NCI-H345 (cell line): ENCODE measurements around the gene PSD.
A peak's percentile ranks its signal among the peaks of the same experiment; 100 is the strongest.

ENCODE experiments used
- DNase-seq: peaks from one replicate; lab custom pipeline; 2025; lab: John Stamatoyannopoulos, UW

PSD gene

DNA sequence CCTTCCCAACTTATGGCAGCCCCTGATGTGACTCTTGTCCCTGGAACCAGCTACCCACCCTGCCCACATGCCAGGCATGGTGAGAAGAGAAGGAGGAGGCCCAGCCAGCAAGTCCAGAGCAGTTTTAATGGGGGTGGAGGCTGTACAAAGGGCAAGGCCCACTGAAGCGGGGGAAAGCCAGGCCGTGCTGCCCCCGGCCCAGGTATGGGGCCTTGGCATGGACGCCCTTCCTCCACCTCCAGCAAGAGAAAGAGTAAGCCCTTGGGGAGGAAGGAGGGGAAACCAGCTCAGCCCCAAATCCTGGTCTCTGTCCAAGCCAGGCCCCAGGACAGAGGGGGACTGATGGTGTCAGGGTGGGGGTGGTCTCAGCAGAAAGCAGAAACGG lies 16.1 kb downstream of the PSD start:
- no peak for DNase-seq

DNA sequence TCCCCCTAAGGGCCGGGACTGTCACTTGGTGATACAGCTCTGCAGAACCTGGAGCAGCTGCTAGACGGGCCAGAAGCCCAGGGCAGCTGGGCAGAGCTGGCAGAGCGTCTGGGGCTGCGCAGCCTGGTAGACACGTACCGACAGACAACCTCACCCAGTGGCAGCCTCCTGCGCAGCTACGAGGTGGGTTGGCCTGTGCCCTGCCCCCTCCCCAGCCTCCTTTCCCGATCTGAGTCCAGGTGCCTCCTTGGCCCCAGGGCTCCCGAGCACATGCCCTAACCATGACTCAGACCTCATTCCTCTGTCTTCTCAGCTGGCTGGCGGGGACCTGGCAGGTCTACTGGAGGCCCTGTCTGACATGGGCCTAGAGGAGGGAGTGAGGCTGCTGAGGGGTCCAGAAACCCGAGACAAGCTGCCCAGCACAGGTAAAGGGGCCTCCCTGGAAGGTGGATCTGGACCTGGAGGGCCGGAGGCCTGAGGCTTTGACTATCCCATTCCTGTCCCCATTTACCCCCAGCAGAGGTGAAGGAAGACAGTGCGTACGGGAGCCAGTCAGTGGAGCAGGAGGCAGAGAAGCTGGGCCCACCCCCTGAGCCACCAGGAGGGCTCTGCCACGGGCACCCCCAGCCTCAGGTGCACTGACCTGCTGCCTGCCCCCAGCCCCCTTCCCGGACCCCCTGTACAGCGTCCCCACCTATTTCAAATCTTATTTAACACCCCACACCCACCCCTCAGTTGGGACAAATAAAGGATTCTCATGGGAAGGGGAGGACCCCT lies 16.7 kb downstream of the PSD start:
- DNase-seq: no peak

DNA sequence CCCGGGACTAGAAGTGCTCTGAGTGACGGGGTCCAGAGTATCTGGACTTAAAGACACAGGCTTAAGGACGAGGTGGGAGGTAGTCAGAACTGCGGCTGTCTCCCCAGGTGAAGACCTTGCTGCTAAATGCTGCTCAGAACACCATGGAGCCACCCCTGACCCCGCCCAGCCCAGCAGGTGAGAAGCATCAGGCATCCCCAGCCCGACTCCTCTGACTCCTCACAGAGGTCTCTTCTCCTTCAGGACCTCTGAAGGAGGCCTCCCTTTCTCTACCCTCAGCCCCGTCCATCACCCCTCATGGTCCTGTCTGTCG lies 17.3 kb downstream of the PSD start:
- DNase-seq: no peak

DNA sequence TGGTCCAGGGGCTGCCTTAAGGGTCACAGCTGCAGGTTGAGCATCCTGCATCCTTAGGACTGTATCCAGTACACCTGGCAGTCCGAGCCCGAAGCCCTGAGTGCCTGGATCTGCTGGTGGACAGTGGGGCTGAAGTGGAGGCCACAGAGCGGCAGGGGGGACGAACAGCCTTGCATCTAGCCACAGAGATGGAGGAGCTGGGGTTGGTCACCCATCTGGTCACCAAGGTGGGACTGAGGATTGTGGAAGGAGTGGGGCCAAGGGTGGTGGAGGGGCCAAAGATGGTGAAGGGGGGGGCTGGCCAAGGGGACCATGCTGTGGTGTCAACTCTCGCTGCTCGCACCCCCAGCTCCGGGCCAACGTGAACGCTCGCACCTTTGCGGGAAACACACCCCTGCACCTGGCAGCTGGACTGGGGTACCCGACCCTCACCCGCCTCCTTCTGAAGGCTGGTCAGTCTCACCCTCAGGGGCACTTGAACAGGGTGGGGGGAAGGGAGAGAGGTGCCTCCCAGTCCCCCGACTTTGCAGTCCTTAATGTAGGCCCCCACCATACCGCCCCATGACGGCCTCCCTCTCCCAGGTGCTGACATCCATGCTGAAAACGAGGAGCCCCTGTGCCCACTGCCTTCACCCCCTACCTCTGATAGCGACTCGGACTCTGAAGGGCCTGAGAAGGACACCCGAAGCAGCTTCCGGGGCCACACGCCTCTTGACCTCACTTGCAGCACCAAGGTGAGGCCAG lies 17.8 kb downstream of the PSD start:
- no peak for DNase-seq

DNA sequence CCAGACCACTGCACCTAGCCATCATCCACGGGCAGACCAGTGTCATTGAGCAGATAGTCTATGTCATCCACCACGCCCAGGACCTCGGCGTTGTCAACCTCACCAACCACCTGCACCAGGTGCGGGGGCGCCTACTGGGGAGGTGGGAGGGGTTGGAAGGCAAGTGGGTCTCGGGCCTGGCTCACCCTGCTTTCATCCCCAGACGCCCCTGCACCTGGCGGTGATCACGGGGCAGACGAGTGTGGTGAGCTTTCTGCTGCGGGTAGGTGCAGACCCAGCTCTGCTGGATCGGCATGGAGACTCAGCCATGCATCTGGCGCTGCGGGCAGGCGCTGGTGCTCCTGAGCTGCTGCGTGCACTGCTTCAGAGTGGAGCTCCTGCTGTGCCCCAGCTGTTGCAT lies 18.5 kb downstream of the PSD start:
- DNase-seq: peak; percentile 43

DNA sequence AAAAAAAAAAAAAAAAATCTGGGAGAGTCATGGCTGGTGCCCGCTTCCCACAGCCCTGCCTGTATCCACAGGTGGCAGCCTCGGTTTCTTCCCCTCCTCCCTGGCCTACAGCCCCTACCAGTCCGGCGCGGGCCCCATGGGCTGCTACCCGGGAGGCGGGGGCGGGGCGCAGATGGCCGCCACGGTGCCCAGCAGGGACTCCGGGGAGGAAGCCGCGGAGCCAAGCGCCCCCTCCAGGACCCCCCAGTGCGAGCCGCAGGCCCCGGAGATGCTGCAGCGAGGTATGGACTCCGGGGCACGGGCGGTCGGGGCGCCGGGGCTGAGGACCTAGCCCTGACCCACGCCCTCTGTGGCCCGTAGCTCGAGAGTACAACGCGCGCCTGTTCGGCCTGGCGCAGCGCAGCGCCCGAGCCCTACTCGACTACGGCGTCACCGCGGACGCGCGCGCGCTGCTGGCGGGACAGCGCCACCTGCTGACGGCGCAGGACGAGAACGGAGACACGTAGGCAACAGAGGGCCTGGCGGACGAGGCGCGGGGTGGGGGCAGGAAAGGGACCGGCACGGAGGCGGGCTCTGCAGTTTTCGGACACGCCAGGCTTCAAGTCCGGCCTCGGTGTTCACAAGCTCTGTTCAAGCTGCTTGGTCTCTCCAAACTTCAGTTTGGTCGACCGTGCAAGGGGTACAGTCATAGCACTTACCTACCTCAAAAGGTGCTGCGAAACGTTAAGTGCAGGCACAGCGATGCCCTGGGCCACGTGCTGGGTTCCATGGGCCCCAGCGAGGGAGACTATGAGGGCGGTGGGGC lies 19.2 kb downstream of the PSD start:
- peak; percentile 81 for DNase-seq

DNA sequence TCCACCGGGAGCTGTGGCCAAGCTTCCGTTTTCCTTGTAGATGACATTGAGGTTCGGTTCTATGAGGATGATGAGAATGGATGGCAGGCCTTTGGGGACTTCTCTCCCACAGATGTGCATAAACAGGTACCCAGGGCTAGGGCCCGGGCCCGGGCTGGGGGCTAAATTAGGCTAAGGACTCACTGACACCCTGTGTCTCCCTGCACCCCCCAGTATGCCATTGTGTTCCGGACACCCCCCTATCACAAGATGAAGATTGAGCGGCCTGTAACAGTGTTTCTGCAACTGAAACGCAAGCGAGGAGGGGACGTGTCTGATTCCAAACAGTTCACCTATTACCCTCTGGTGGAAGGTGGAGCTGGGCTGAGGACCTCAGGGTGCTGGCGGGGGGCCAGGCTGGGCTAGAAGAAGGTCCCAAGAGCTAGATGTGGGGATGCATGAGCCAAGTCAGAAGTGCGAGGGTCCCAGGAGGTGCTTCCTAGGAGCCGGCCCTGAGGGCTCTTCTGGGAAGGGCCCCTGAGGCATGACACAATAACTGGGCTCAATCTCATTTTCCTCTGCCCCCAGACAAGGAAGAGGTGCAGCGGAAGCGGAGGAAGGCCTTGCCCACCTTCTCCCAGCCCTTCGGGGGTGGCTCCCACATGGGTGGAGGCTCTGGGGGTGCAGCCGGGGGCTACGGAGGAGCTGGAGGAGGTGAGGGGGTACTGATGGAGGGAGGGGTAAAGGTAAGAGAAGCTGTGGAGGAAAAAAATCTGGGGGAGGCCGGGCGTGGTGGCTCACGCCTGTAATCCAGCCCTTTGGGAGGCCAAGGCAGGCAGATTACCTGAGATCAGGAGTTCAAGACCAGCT lies 20.2 kb downstream of the PSD start:
- no peak for DNase-seq

DNA sequence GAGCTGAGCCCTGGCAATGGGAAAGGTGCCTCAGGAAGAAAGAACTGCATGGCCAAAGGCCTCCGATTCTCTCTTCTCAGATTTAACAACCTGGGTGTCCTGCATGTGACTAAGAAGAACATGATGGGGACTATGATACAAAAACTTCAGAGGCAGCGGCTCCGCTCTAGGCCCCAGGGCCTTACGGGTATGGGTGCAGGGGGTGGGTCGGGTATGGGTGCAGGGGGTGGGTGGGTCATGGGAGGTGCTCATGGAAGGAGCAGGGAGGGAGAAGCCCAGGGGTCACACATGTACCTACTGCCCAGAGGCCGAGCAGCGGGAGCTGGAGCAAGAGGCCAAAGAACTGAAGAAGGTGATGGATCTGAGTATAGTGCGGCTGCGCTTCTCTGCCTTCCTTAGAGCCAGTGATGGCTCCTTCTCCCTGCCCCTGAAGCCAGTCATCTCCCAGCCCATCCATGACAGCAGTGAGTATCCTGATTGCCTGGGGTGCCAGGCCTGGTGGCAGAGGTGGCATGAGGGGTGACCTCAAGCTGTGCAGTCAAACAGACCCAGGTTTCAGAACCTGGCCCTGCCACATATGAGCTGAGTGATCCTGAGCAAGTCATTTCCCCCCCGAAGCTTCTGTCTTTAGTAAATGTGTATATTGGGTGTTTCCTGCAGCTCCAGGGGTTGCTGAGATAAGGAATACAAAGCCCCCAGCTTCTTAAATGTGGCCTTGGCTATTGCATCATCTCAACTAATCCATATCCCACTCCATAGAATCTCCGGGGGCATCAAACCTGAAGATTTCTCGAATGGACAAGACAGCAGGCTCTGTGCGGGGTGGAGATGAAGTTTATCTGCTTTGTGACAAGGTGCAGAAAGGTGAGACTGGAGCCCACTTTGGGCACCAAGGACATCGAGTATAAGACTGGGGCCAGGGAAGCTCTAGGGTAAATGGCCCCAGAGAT lies 21.1 kb downstream of the PSD start:
- DNase-seq: no peak

DNA sequence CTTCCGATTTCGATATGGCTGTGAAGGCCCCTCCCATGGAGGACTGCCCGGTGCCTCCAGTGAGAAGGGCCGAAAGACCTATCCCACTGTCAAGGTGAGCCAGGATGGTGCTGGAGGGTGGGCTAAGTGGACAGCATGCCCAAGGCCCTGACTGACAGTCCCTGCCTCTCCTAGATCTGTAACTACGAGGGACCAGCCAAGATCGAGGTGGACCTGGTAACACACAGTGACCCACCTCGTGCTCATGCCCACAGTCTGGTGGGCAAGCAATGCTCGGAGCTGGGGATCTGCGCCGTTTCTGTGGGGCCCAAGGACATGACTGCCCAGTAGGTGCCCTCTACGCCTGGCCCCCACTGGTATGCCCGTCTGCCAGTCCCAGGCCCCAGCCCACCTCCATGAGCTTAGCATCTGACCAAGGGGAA lies 21.8 kb downstream of the PSD start:
- DNase-seq: no peak

DNA sequence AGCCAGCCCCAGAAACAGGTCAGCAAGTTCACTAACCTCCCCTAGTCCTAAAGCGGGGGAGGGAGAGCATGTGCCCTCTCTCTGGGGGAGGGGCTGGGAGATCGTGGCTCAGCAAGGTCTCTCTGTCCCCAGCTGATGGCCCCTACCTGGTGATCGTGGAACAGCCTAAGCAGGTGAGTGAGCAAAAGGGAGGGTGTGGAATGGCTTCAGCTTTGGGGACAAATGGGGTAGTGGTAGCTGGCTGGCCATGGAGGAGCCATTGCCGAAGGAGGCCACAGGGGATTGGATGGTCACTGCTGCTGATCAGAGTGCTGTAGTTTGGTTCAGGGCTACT lies 22.3 kb downstream of the PSD start:
- DNase-seq: no peak

DNA sequence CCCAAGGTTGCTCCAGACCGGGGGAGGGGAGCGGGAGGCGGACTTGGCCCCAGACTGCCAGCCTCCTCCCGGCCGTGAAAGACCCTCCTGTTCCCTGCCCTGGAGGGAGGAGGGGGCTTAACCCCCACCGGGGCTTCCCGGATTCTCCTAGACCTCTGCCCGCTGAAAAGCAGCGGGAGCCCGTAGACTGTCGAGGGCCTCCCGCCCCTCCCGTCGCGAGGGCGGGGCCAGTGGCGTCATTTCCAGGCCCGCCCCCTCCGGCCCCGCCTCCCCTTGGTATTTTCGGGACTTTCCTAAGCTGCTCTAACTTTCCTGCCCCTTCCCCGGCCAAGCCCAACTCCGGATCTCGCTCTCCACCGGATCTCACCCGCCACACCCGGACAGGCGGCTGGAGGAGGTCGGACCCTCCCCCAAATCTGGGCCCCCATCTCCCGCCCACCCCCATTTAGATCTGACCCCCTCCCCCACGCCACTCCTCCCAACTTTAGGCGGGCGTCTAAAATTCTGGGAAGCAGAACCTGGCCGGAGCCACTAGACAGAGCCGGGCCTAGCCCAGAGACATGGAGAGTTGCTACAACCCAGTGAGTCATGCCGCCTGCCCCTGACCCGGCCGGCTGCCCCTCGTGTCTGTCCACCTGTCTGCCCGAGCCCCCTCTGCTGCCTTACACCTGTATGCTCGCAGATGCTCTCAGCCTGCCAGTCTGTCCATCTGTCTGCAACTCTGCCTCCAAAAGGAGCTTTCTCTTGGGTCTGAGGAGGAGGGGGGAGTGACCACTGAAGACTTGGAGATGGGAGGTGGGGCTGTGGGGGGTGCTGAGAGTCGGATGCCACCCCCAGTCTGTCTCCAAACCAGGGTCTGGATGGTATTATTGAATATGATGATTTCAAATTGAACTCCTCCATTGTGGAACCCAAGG lies 22.9 kb downstream of the PSD start, which contains the start of gene NFKB2:
TSS of gene NFKB2 (plus strand) at position 306 of the 917 bp plus-strand sequence. CDS start at position 561, 255 bp downstream.
- peak; percentile 67 for DNase-seq

DNA sequence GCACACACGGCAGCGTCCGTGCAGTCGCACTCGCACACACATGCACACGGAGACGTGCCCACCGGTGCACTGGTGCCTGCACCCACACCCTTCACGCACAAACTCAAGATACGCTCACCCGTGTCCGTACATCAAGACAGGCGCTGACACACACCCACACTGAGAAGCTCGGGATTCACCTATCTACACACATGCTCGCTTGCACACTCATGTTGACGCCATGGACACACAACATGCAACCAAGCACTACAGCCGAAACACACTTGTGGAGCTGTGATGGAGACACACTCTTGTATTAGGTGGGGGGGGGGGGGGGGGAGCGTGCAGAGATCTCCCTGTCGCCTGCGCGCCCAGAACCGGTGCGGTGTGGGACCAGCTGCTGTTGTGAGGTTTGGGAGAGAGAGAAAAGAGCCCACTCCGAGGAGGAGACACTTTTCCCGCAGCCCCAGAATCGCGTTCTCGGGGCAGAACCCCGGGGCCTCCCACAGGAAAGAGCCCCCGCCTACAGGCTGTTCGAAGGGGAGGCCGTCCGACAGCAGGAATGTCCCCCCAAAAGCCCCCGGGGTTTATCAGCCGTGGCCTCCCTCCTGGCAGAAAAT lies 23.7 kb downstream of the PSD start:
- peak; percentile 37 for DNase-seq

DNA sequence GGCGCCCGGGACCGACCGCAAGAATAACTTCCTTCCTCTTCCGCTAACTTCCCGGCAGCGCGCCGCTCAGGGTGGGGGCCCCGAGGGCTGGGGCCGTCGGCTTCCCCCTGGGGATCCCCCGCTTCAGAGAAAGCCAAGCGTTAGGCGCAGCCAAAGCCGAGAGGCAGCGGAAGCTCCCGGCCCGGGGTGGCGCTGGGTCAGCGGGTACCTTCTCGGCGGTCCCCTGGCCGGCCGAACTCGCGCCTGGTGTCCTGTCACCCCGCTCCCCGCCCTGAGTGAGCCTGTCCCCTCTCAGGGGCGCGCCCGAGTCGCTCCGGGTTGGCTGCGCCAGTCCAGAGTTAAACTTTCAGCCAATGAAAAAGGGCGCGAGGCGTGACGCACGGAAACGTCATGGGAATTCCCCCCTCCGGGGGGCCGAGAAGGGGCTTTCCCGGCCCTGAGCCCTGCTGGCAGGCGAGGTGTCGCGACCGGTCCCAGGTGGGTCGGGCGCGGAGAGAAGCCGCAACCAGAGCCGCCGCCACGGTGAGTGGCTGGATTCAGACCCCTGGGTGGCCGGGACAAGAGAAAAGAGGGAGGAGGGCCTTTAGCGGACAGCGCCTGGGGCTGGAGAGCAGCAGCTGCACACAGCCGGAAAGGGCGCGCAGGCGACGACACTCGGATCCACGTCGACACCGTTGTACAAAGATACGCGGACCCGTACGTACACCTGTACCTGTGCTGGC lies 24.3 kb downstream of the PSD start:
- DNase-seq: peak; percentile 69

DNA sequence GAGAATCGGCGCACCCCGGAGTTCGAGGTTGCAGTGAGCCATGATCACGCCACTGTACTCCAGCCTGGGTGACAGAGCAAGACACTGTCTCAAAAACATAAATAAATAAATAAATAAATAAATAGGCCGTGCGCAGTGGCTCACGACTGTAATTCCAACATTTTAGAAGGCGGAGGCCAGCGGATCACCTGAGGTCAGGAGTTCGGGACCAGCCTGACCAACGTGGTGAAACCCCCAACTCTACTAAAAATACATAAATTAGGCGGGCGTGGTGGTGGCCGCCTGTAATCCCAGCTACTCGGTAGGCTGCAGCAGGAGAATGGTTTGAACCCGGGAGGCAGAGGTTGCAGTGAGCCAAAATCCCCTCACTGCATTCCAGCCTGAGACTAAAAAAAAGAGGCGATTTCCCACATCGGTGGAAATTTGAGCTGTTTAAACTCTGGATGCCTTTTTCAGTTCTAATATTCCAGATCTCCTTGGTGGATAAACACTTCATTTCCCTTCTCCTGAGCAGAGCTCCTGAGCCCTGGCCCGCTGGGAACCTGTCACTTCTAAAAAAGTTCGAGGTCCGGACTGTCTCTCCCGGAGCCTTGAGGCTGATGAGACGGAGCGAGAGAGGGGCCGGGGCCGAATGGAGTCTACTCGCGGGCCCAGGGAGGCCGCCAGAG lies 25.0 kb downstream of the PSD start:
- no peak for DNase-seq

DNA sequence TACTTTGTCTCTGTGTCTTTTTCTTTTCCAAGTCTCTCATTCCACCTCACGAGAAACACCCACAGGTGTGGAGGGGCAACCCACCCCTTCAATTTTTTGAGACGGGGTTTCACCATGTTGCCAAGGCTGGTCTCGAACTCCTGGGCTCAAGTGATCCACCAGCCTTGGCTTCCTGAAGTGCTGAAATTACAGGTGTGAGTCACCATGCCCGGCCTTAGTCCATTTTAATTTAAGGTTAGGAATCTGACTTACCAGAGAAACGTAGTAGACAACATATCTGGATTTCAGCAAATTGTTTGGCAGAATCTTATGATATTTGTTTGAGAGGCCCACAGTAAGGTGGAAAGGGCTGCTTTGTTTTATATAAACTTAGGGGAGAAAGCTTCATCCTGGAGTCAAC lies 26.3 kb downstream of the PSD start:
- no peak for DNase-seq

DNA sequence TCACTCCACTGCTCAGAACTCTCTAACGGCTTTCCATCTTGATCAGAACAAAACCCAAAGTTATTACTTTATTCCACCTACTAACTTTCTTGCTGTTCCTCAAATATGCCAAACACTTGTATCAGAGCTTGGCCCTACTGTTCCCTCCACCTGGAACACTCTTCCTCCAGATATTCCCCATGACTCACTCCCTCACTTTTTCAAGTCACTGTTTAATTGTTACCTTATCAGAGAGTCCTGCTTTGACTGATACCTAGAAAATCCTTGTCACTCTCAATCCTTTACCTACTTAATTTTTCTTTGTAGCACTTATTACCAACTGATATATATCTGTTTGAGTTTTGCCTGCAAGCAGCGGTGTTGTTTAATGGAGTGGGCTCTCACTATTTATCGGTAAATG lies 28.7 kb downstream of the PSD start:
- no peak for DNase-seq

DNA sequence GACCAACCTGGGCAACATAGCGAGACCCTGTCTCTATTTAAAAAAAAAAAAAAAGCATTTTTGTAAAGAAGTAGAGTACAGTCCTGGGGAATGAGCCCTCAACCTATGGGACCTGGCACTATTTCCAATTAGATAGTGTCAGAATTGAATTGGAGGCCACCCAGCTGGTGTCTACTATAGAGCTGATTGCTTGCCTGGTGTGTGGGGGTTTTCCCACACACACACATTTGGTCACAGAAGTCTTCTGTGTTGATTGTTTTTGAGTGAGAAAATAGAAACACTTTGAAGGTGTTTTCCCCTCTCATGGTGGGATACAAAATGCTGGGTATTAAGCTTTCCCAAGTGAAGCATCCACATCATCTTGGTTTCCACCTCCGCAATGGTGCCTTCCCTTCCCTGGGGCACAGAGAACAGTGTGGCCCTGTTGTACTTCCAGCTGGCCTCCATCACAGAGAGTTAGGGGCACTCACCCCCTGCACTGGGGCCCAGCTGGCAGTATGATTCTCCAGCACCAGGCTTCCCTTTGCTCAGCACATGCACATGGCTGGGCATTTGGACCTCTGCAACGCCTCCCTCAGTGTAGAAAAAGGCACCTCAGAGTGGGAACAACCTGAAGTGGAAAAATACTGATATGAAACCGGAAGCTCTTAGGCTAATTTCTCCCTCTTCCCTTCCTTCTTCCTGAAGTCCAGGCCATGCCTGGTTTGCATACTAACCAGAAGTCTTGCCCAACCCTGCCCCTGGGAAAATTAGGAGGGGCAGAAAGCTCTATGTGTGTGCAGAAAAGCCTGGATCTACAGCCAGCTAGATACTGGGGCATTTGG lies 33.8 kb downstream of the PSD start:
- no peak for DNase-seq
